Measurements from ENCODE around the gene COX7B2. TPM values are rescaled to one million over a fixed set of nuclear protein-coding genes. Genes with fewer than 3 reads are reported as not detected.

The COX7B2 gene
- total and polyA plus RNA-seq, 4 donors = not detected

GRCh38 chr4:46889410-46889809 lies 19.6 kb downstream of the COX7B2 start (continued):
- TF ChIP-seq REST (IDR thresholded peaks at IDR 0.05) (no peak), HNF4G (IDR thresholded peaks at IDR 0.05) (no peak)

GRCh38 chr4:46886711-46887110 lies 22.3 kb downstream of the COX7B2 start:
- Histone ChIP-seq H3K36me3 (ENCODE audit: control insufficient read depth in 4 of 4, insufficient read depth in 3 of 4, low read depth in 1 of 4, low read length in 3 of 4) (no peaks in the 10 kb centered on the region), H3K4me1 (ENCODE audit: control insufficient read depth in 4 of 4, insufficient read depth in 4 of 4, low read length in 3 of 4) (no peaks in the 10 kb centered on the region), H3K27ac (ENCODE audit: low read depth in 1 of 2, low read length in 2 of 2) (no peak overlapping the region), H3K4me3 (ENCODE audit: low read depth in 1 of 3, low read length in 3 of 3) (no peak overlapping the region), H3K9me3 (ENCODE audit: control insufficient read depth in 4 of 4, low read length in 3 of 4) (no peaks in the 10 kb centered on the region), H3K9ac (ENCODE audit: low read depth in 1 of 2, low read length in 2 of 2) (no peak overlapping the region), H3K27me3 (ENCODE audit: control insufficient read depth in 4 of 4, insufficient read depth in 4 of 4, low read length in 3 of 4) (no peaks in the 10 kb centered on the region)
- no peak for DNase-seq (ENCODE audit: low spot score)
- 27% methylated on average over 2 of the region's 2 CpGs for WGBS
- TF ChIP-seq RXRA (IDR thresholded peaks at IDR 0.05) (no peak), CTCF (IDR thresholded peaks at IDR 0.05; ENCODE audit: low read depth, low read length, missing input control) (peak; percentile 7), RAD21 (IDR thresholded peaks at IDR 0.05) (peak; percentile 36 to 42)

- Histone ChIP-seq H3K9ac (ENCODE audit: low read depth in 1 of 2, low read length in 2 of 2) (no peak overlapping the region), H3K4me1 (ENCODE audit: control insufficient read depth in 4 of 4, insufficient read depth in 4 of 4, low read length in 3 of 4) (no peaks in the 10 kb centered on the region), H3K4me3 (ENCODE audit: low read depth in 1 of 3, low read length in 3 of 3) (no peak overlapping the region), H3K36me3 (ENCODE audit: control insufficient read depth in 4 of 4, insufficient read depth in 3 of 4, low read depth in 1 of 4, low read length in 3 of 4) (no peaks in the 10 kb centered on the region), H3K27me3 (ENCODE audit: control insufficient read depth in 4 of 4, insufficient read depth in 4 of 4, low read length in 3 of 4) (no peaks in the 10 kb centered on the region), H3K27ac (ENCODE audit: low read depth in 1 of 2, low read length in 2 of 2) (no peak overlapping the region), H3K9me3 (ENCODE audit: control insufficient read depth in 4 of 4, low read length in 3 of 4) (no peaks in the 10 kb centered on the region)
- DNase-seq (ENCODE audit: low spot score) = no peak
- WGBS = 97% methylated on average over 3 of the region's 3 CpGs
- TF ChIP-seq NR2F2 (IDR thresholded peaks at IDR 0.05) (no peak), FOXA1 (IDR thresholded peaks at IDR 0.05) (no peak), SP1 (IDR thresholded peaks at IDR 0.05) (no peak), CTCF (IDR thresholded peaks at IDR 0.05; ENCODE audit: low read depth, low read length, missing input control) (no peak), YY1 (IDR thresholded peaks at IDR 0.05) (no peak), EGR1 (IDR thresholded peaks at IDR 0.05; ENCODE audit: low read depth in 2 of 2) (no peak), HNF4A (conservative IDR thresholded peaks at IDR 0.05) (no peak), JUND (IDR thresholded peaks at IDR 0.05) (no peak), REST (IDR thresholded peaks at IDR 0.05) (no peak), GABPA (IDR thresholded peaks at IDR 0.05 in 1 of 2, conservative IDR thresholded peaks at IDR 0.05 in 1 of 2) (no peak), RXRA (IDR thresholded peaks at IDR 0.05) (no peak), RAD21 (IDR thresholded peaks at IDR 0.05) (no peak), TAF1 (conservative IDR thresholded peaks at IDR 0.05) (no peak), FOXA2 (IDR thresholded peaks at IDR 0.05) (no peak), HNF4G (IDR thresholded peaks at IDR 0.05) (no peak)
- TF ChIP-seq, protein P1, sequence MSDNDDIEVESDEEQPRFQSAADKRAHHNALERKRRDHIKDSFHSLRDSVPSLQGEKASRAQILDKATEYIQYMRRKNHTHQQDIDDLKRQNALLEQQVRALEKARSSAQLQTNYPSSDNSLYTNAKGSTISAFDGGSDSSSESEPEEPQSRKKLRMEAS (IDR thresholded peaks at IDR 0.05) = no peak
- TF ChIP-seq, protein P2, sequence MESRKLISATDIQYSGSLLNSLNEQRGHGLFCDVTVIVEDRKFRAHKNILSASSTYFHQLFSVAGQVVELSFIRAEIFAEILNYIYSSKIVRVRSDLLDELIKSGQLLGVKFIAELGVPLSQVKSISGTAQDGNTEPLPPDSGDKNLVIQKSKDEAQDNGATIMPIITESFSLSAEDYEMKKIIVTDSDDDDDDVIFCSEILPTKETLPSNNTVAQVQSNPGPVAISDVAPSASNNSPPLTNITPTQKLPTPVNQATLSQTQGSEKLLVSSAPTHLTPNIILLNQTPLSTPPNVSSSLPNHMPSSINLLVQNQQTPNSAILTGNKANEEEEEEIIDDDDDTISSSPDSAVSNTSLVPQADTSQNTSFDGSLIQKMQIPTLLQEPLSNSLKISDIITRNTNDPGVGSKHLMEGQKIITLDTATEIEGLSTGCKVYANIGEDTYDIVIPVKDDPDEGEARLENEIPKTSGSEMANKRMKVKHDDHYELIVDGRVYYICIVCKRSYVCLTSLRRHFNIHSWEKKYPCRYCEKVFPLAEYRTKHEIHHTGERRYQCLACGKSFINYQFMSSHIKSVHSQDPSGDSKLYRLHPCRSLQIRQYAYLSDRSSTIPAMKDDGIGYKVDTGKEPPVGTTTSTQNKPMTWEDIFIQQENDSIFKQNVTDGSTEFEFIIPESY (IDR thresholded peaks at IDR 0.05) = no peak
These were observed 30.4 kb downstream of the COX7B2 start for GRCh38 chr4:46878641-46879040.

Measured in liver (tissue), 9 donors.